ENCODE measurements around the gene AP1B1. TPM values are rescaled to one million over a fixed set of nuclear protein-coding genes. Genes with fewer than 3 reads are reported as not detected.

The AP1B1 gene
- total and polyA plus RNA-seq, 8 donors: 32.5 to 99.1 (median 36.1) TPM

- intact Hi-C loops (cut with DNase I): no loop called here
- no peak overlapping the region for H3K4me3 ChIP-seq
- no peaks in the 10 kb centered on the region for H3K4me1 ChIP-seq
- TF ChIP-seq CTCF (IDR thresholded peaks at IDR 0.05): no peak
- no peaks in the 10 kb centered on the region for H3K27me3 ChIP-seq
- DNase-seq (peak in 3 of 4 donors; percentile 62 to 83 (median 66)), ATAC-seq (peak; percentile 66)
- no peak overlapping the region for H3K27ac ChIP-seq
- H3K36me3 ChIP-seq: peaks cover 0 to 100% of the 10 kb centered on the region in 2 donors
- H3K9me3 ChIP-seq: no peaks in the 10 kb centered on the region
These were observed 45.0 kb downstream of the AP1B1 start for GRCh38 chr22:29343313-29343805.

GRCh38 chr22:29342577-29343312 is 45.6 kb downstream of the AP1B1 start:
- intact Hi-C loops (cut with DNase I): no loop called here
- H3K36me3 ChIP-seq: peaks cover 0 to 100% of the 10 kb centered on the region in 2 donors

GRCh38 chr22:29342177-29342576 is 46.2 kb downstream of the AP1B1 start:
- peaks cover 0 to 100% of the 10 kb centered on the region in 2 donors for H3K36me3 ChIP-seq
- H3K27ac ChIP-seq: no peak overlapping the region

More at GRCh38 chr22:29342577-29343312, 45.6 kb downstream of the AP1B1 start:
- H3K27ac ChIP-seq: no peak overlapping the region
- H3K9me3 ChIP-seq: no peaks in the 10 kb centered on the region
- H3K4me1 ChIP-seq: no peaks in the 10 kb centered on the region
- no peak overlapping the region for H3K4me3 ChIP-seq
- peak; percentile 12 for ATAC-seq
- no peak for DNase-seq
- no peaks in the 10 kb centered on the region for H3K27me3 ChIP-seq
- no peak for TF ChIP-seq CTCF (IDR thresholded peaks at IDR 0.05)

GRCh38 chr22:29341849-29342127 is 46.6 kb downstream of the AP1B1 start:
- no peak for TF ChIP-seq CTCF (IDR thresholded peaks at IDR 0.05)
- Histone ChIP-seq H3K27me3 (no peaks in the 10 kb centered on the region), H3K4me3 (no peak overlapping the region), H3K36me3 (peaks cover 0 to 100% of the 10 kb centered on the region in 2 donors), H3K9me3 (no peaks in the 10 kb centered on the region), H3K4me1 (no peaks in the 10 kb centered on the region), H3K27ac (no peak overlapping the region)
- intact Hi-C loops (cut with DNase I): no loop called here
- DNase-seq (no peak), ATAC-seq (no peak)

More at GRCh38 chr22:29342177-29342576, 46.2 kb downstream of the AP1B1 start:
- no peaks in the 10 kb centered on the region for H3K9me3 ChIP-seq
- H3K4me3 ChIP-seq: no peak overlapping the region
- ATAC-seq: no peak
- no peaks in the 10 kb centered on the region for H3K27me3 ChIP-seq
- intact Hi-C loops (cut with DNase I): no loop called here
- no peaks in the 10 kb centered on the region for H3K4me1 ChIP-seq
- DNase-seq: no peak
- no peak for TF ChIP-seq CTCF (IDR thresholded peaks at IDR 0.05)

GRCh38 chr22:29341056-29341848 is 47.1 kb downstream of the AP1B1 start:
- Histone ChIP-seq H3K27me3 (no peaks in the 10 kb centered on the region), H3K4me1 (no peaks in the 10 kb centered on the region), H3K4me3 (no peak overlapping the region), H3K9me3 (no peaks in the 10 kb centered on the region), H3K36me3 (peaks cover 0 to 100% of the 10 kb centered on the region in 2 donors), H3K27ac (no peak overlapping the region)
- ATAC-seq (no peak), DNase-seq (no peak)
- no peak for TF ChIP-seq CTCF (IDR thresholded peaks at IDR 0.05)
- intact Hi-C loops (cut with DNase I): no loop called here
